ENCODE results near the gene LRRN1. TPM values are rescaled to one million over a fixed set of nuclear protein-coding genes. Genes with fewer than 3 reads are reported as not detected.

Gene LRRN1
- polyA plus RNA-seq, 3 donors: 0.08 TPM; not detected in 2

- WGBS (ENCODE audit: insufficient coverage): no CpG with 5 or more reads among the region's 1 CpG
- Histone ChIP-seq H3K27ac (ENCODE audit: low read depth in 1 of 2, low read length in 2 of 2) (no peak overlapping the region), H3K4me3 (replicated peaks in 1 of 3; ENCODE audit: low read depth in 2 of 3, low read length in 3 of 3) (no peak overlapping the region), H3K4me1 (ENCODE audit: control insufficient read depth in 1 of 2, insufficient read depth in 2 of 2, low read length in 2 of 2) (no peaks in the 10 kb centered on the region), H3K79me2 (ENCODE audit: insufficient read depth, low read length) (no peaks in the 10 kb centered on the region), H3K9me3 (replicated peaks in 1 of 2; ENCODE audit: control insufficient read depth in 1 of 2, insufficient read depth in 1 of 2, low read length in 2 of 2) (peaks cover 11% of the 10 kb centered on the region in 2 donors), H3K27me3 (ENCODE audit: control insufficient read depth in 2 of 2, insufficient read depth in 2 of 2, low read length in 2 of 2) (peaks cover 6 to 10% of the 10 kb centered on the region in 2 donors), H4K20me1 (ENCODE audit: insufficient read depth, low read length) (no peaks in the 10 kb centered on the region), H3K36me3 (replicated peaks in 1 of 2; ENCODE audit: control insufficient read depth in 1 of 2, insufficient read depth in 2 of 2, low read length in 2 of 2) (no peaks in the 10 kb centered on the region), H2AFZ (ENCODE audit: insufficient read depth, low read depth, low read length, poor library complexity, severe bottlenecking) (no peak overlapping the region), H3K9ac (ENCODE audit: insufficient read depth, low read length, poor library complexity, severe bottlenecking) (no peak overlapping the region), H3K4me2 (replicated peaks; ENCODE audit: extremely low read depth, low read length, poor library complexity, severe bottlenecking) (no peak overlapping the region)
- no peak overlapping the region for H3K4me3 Mint-ChIP-seq
- H3K36me3 Mint-ChIP-seq: no peaks in the 10 kb centered on the region
- no peak for TF ChIP-seq CTCF (IDR thresholded peaks at IDR 0.05)
- H3K27ac Mint-ChIP-seq: no peak overlapping the region
- peaks cover 10 to 12% (median 10%) of the 10 kb centered on the region in 3 donors for H3K27me3 Mint-ChIP-seq (ENCODE audit: low read depth in 3 of 3)
- H3K4me1 Mint-ChIP-seq: no peaks in the 10 kb centered on the region
- DNase-seq: no peak
- intact Hi-C loops (cut with micrococcal nuclease): no loop called here
- peaks cover 7 to 26% (median 16%) of the 10 kb centered on the region in 7 donors for H3K9me3 Mint-ChIP-seq
These were observed 6.8 kb upstream of the LRRN1 start for GRCh38 chr3:3792391-3792790.

- Histone ChIP-seq H3K4me2 (replicated peaks; ENCODE audit: extremely low read depth, low read length, poor library complexity, severe bottlenecking) (peak overlapping the region; percentile 80), H3K9ac (ENCODE audit: insufficient read depth, low read length, poor library complexity, severe bottlenecking) (no peak overlapping the region), H4K20me1 (ENCODE audit: insufficient read depth, low read length) (no peaks in the 10 kb centered on the region), H3K9me3 (replicated peaks in 1 of 2; ENCODE audit: control insufficient read depth in 1 of 2, insufficient read depth in 1 of 2, low read length in 2 of 2) (peaks cover 9 to 24% of the 10 kb centered on the region in 2 donors), H3K27ac (ENCODE audit: low read depth in 1 of 2, low read length in 2 of 2) (no peak overlapping the region), H3K79me2 (ENCODE audit: insufficient read depth, low read length) (no peaks in the 10 kb centered on the region), H3K4me3 (replicated peaks in 1 of 3; ENCODE audit: low read depth in 2 of 3, low read length in 3 of 3) (peak overlapping the region; percentile 28 to 76 (median 31)), H3K36me3 (replicated peaks in 1 of 2; ENCODE audit: control insufficient read depth in 1 of 2, insufficient read depth in 2 of 2, low read length in 2 of 2) (no peaks in the 10 kb centered on the region), H2AFZ (ENCODE audit: insufficient read depth, low read depth, low read length, poor library complexity, severe bottlenecking) (peak overlapping the region; percentile 41), H3K27me3 (ENCODE audit: control insufficient read depth in 2 of 2, insufficient read depth in 2 of 2, low read length in 2 of 2) (peaks cover 46 to 64% of the 10 kb centered on the region in 2 donors), H3K4me1 (ENCODE audit: control insufficient read depth in 1 of 2, insufficient read depth in 2 of 2, low read length in 2 of 2) (peaks cover 18 to 30% of the 10 kb centered on the region in 2 donors)
- H3K27me3 Mint-ChIP-seq (ENCODE audit: low read depth in 3 of 3): peaks cover 61 to 65% (median 61%) of the 10 kb centered on the region in 3 donors
- no peak for TF ChIP-seq CTCF (IDR thresholded peaks at IDR 0.05)
- peaks cover 7 to 28% (median 19%) of the 10 kb centered on the region in 7 donors for H3K9me3 Mint-ChIP-seq
- H3K27ac Mint-ChIP-seq: no peak overlapping the region
- peaks cover 6% of the 10 kb centered on the region in 2 donors for H3K36me3 Mint-ChIP-seq
- no peak for DNase-seq
- peaks cover 28% of the 10 kb centered on the region for H3K4me1 Mint-ChIP-seq
- intact Hi-C loops (cut with micrococcal nuclease): no loop called here
- WGBS (ENCODE audit: insufficient coverage): under 1% methylated on average over 37 of the region's 37 CpGs
- H3K4me3 Mint-ChIP-seq: peak overlapping the region; percentile 81 to 91
These were observed 559 bp upstream of the LRRN1 start for GRCh38 chr3:3798631-3799113.
